Mammary epithelial cell (primary cell): Measurements from ENCODE around the gene PLAAT4.

Source experiments
- EZH2 ChIP-seq: IDR thresholded peaks from 2 replicates; pipeline ENCODE4 v1.6.1; 2012; ENCODE audit warnings: low read length, inconsistent platforms, borderline replicate concordance
- TF ChIP-seq, protein P1 (sequence below), 2 donors: IDR thresholded peaks in 1 of 2; conservative IDR thresholded peaks in 1 of 2; 2 replicates each; pipeline ENCODE4 v1.5.1; 2011 to 2012; ENCODE audit warnings: inconsistent platforms in 2 of 2, low read length in 2 of 2, mild to moderate bottlenecking in 2 of 2, control low read depth in 1 of 2, low read depth in 1 of 2; ENCODE audit not compliant: insufficient read depth in 1 of 2; ENCODE audit errors: extremely low read depth in 1 of 2

DNA sequence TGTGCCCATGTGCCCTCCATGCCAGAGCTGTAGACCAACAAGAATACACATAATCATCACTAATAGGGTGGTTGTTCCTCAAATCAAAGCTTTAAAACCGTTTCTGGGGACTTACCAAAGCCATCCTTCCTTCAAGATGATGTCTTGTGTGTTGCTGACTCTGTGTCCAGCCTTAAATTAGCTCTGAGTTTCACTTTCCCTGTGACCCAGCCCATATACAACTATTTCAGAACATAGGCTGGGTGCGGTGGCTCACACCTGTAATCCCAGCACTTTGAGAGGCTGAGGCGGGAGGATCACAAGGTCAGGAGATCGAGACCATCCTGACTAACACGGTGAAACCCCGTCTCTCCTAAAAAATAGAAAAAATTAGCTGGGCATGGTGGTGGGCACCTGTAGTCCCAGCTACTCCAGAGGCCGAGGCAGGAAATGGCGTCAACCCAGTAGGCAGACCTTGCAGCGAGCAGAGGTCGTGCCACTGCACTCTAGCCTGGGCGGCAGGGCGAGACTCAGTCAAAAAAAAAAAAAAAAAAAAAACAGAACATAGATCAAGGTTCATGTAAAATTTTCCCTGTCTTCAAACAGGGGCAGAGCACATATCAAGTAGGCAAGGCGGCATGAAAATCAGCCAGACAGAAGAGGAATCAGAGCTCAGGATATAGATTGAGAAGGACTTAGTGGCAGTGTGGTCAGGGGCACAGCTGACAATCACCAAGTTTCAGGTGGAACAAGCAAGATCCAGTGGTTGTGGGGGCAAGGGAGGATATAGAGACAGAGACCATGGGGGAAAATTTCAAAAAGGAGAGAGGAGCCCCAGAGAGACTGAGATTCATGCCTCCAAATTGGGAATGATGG, 26.8 kb downstream of the PLAAT4 start, which contains the start of gene PLAAT2:
- TF ChIP-seq, protein P1, sequence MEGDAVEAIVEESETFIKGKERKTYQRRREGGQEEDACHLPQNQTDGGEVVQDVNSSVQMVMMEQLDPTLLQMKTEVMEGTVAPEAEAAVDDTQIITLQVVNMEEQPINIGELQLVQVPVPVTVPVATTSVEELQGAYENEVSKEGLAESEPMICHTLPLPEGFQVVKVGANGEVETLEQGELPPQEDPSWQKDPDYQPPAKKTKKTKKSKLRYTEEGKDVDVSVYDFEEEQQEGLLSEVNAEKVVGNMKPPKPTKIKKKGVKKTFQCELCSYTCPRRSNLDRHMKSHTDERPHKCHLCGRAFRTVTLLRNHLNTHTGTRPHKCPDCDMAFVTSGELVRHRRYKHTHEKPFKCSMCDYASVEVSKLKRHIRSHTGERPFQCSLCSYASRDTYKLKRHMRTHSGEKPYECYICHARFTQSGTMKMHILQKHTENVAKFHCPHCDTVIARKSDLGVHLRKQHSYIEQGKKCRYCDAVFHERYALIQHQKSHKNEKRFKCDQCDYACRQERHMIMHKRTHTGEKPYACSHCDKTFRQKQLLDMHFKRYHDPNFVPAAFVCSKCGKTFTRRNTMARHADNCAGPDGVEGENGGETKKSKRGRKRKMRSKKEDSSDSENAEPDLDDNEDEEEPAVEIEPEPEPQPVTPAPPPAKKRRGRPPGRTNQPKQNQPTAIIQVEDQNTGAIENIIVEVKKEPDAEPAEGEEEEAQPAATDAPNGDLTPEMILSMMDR (conservative IDR thresholded peaks at IDR 0.05 in 1 of 2, IDR thresholded peaks at IDR 0.05 in 1 of 2; ENCODE audit: extremely low read depth in 1 of 2, insufficient read depth in 1 of 2, low read depth in 1 of 2, low read length in 2 of 2): no peak
- TF ChIP-seq EZH2: no peak
